ENCODE results near the gene IFITM1.

The IFITM1 gene

GRCh38 chr11:279040-279965, 34.5 kb upstream of the IFITM1 start:
- no peak for DNase-seq (ENCODE audit: low read depth, low spot score)
- no peak overlapping the region for H3K4me3 ChIP-seq (ENCODE audit: low read depth, low read length)
- no peak for TF ChIP-seq CTCF (IDR thresholded peaks at IDR 0.05; ENCODE audit: insufficient read depth, low read length, missing control alignments)
- ChIA-PET POLR2A (no interaction called here), CTCF (interaction anchor here (1.6 kb wide), 1 partner anchor 29 kb away, joined by 5 read pairs; no protein-coding TSS in a partner anchor)

GRCh38 chr11:279966-280705, 33.7 kb upstream of the IFITM1 start:
- CTCF ChIA-PET: no interaction called here
- TF ChIP-seq CTCF (IDR thresholded peaks at IDR 0.05; ENCODE audit: insufficient read depth, low read length, missing control alignments): no peak
- POLR2A ChIA-PET: no interaction called here
- DNase-seq (ENCODE audit: low read depth, low spot score): no peak
- no peak overlapping the region; the same call in none of the 2 replicates for H3K4me3 ChIP-seq (ENCODE audit: low read depth, low read length)

- no peak for DNase-seq (ENCODE audit: low read depth, low spot score)
- CTCF ChIA-PET: interaction anchor here (1.4 kb wide), 1 partner anchor 82 kb away, joined by 4 read pairs; no protein-coding TSS in a partner anchor
- no peak overlapping the region for H3K4me3 ChIP-seq (ENCODE audit: low read depth, low read length)
- POLR2A ChIA-PET: no interaction called here
- TF ChIP-seq CTCF (IDR thresholded peaks at IDR 0.05; ENCODE audit: insufficient read depth, low read length, missing control alignments): no peak
Observed at GRCh38 chr11:280706-281485, 32.9 kb upstream of the IFITM1 start.

GRCh38 chr11:281486-282161, 32.2 kb upstream of the IFITM1 start:
- no peak overlapping the region for H3K4me3 ChIP-seq (ENCODE audit: low read depth, low read length)
- DNase-seq (ENCODE audit: low read depth, low spot score): no peak
- no peak for TF ChIP-seq CTCF (IDR thresholded peaks at IDR 0.05; ENCODE audit: insufficient read depth, low read length, missing control alignments)
- ChIA-PET CTCF (interaction anchor here (1.4 kb wide), 1 partner anchor 81 kb away, joined by 4 read pairs; no protein-coding TSS in a partner anchor), POLR2A (no interaction called here)

GRCh38 chr11:282171-282570, 31.7 kb upstream of the IFITM1 start:
- ChIA-PET POLR2A (no interaction called here), CTCF (interaction anchor here (1.4 kb wide), 1 partner anchor 80 kb away, joined by 4 read pairs; no protein-coding TSS in a partner anchor)
- no peak overlapping the region for H3K4me3 ChIP-seq (ENCODE audit: low read depth, low read length)
- DNase-seq (ENCODE audit: low read depth, low spot score): no peak
- TF ChIP-seq CTCF (IDR thresholded peaks at IDR 0.05; ENCODE audit: insufficient read depth, low read length, missing control alignments): no peak
